ENCODE data around the gene NLRP9. TPM values are rescaled to one million over a fixed set of nuclear protein-coding genes. Genes with fewer than 3 reads are reported as not detected.
A peak's percentile ranks its signal among the peaks of the same experiment; 100 is the strongest.

NLRP9 gene
- total and polyA plus RNA-seq, 2 of the 13 experiments (the other 11 are each of a cell fraction or from before 2014, with no cell fraction given): not detected

DNA sequence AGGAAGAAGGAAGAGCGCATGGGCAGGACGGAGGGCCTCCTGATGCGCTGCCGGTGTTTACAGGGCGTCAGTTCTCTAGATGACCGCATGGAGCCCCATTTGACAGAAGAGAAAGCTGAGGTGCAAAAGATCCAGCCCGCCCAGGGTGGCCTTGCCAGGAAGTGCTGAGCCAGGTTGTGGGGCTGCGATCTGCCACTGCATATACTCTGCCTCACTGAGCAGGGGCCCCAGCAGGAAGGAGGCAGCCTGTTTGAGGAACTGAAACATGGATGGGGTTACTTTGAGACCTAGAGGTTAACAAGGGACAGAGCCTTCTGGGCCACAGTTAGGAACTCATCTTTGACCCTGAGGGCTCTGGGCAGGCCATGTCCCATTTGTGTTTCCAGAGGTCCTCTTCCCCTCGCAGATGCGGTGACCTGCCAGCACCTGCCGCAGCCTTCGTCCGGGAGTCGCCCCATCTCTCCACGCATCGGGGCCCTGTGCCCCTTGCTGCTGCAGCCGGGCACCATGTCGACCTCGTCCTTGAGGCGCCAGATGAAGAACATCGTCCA, 60.0 kb downstream of the NLRP9 start (continued):
- TF ChIP-seq GABPA (IDR thresholded peaks at IDR 0.05; ENCODE audit: low read depth, low read length): 0 out of 2 replicates have a peak, but pooled peaks have one; percentile 13
- TF ChIP-seq GABPA (CRISPR knock-in tag; IDR thresholded peaks at IDR 0.05; ENCODE audit: low read depth): no peak
- TF ChIP-seq ZMYM3 (CRISPR knock-in tag; IDR thresholded peaks at IDR 0.05): 0 out of 2 replicates have a peak, but pooled peaks have one; percentile 44
- no peak for TF ChIP-seq ZNF570 (CRISPR knock-in tag; IDR thresholded peaks at IDR 0.05; ENCODE audit: borderline replicate concordance)
- TF ChIP-seq DMAP1 (CRISPR knock-in tag; IDR thresholded peaks at IDR 0.05): no peak
- no peak for TF ChIP-seq ZBTB34 (CRISPR knock-in tag; IDR thresholded peaks at IDR 0.05)
- TF ChIP-seq POLR2A (IDR thresholded peaks at IDR 0.05; ENCODE audit: insufficient read depth in 1 of 2, low read depth in 2 of 2, low read length in 2 of 2): 0 out of 4 replicates have a peak, but pooled peaks of 1 of the 2 experiments have one; percentile 16
- TF ChIP-seq ZNF619 (CRISPR knock-in tag; IDR thresholded peaks at IDR 0.05): no peak
- TF ChIP-seq TCF12 (IDR thresholded peaks at IDR 0.05): no peak
- TF ChIP-seq TCF12 (CRISPR knock-in tag; IDR thresholded peaks at IDR 0.05): no peak
- TF ChIP-seq, protein P1, sequence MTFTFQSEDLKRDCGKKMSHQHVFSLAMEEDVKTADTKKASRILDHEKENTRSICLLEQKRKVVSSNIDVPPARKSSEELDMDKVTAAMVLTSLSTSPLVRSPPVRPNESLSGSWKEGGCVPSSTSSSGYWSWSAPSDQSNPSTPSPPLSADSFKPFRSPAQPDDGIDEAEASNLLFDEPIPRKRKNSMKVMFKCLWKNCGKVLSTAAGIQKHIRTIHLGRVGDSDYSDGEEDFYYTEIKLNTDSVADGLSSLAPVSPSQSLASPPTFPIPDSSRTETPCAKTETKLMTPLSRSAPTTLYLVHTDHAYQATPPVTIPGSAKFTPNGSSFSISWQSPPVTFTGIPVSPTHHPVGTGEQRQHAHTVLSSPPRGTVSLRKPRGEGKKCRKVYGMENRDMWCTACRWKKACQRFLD (CRISPR knock-in tag; IDR thresholded peaks at IDR 0.05; ENCODE audit: borderline replicate concordance): no peak
- TF ChIP-seq NR2F2 (IDR thresholded peaks at IDR 0.05; ENCODE audit: borderline replicate concordance, low read depth): no peak
- TF ChIP-seq ZMYM2 (CRISPR knock-in tag; IDR thresholded peaks at IDR 0.05): no peak
- 0 out of 2 replicates have a peak, but pooled peaks have one; percentile 12 for TF ChIP-seq ESRRA (CRISPR knock-in tag; IDR thresholded peaks at IDR 0.05; ENCODE audit: low read depth)
- no peak for TF ChIP-seq TEAD2 (CRISPR knock-in tag; IDR thresholded peaks at IDR 0.05)
- no peak for TF ChIP-seq PRMT3 (CRISPR knock-in tag; IDR thresholded peaks at IDR 0.05; ENCODE audit: borderline replicate concordance, low read depth)
- TF ChIP-seq SNAI1 (CRISPR knock-in tag; IDR thresholded peaks at IDR 0.05; ENCODE audit: borderline replicate concordance): no peak
- TF ChIP-seq POLR2AphosphoS5 (IDR thresholded peaks at IDR 0.05; ENCODE audit: low read depth, low read length): no peak
- peak; percentile 52 for TF ChIP-seq ZNF629 (CRISPR knock-in tag; conservative IDR thresholded peaks at IDR 0.05)
- TF ChIP-seq THYN1 (CRISPR knock-in tag; IDR thresholded peaks at IDR 0.05; ENCODE audit: borderline replicate concordance, low read depth): no peak
- TF ChIP-seq FLYWCH1 (CRISPR knock-in tag; IDR thresholded peaks at IDR 0.05): no peak
- no peak for TF ChIP-seq CREM (IDR thresholded peaks at IDR 0.05)
- no peak for TF ChIP-seq CREM (CRISPR knock-in tag; IDR thresholded peaks at IDR 0.05)
- TF ChIP-seq NR2C2 (CRISPR knock-in tag; IDR thresholded peaks at IDR 0.05; ENCODE audit: borderline replicate concordance): no peak
